ENCODE data around the gene COL19A1. TPM values are rescaled to one million over a fixed set of nuclear protein-coding genes. Genes with fewer than 3 reads are reported as not detected.
"Not testable (repeated sequence)": the region's sequence is repeated elsewhere in the genome, so short reads cannot be mapped to it uniquely, and the experiment has no call there.

The COL19A1 gene
- total RNA-seq, 1 donor from 2014 or later: 0.49 TPM

DNA sequence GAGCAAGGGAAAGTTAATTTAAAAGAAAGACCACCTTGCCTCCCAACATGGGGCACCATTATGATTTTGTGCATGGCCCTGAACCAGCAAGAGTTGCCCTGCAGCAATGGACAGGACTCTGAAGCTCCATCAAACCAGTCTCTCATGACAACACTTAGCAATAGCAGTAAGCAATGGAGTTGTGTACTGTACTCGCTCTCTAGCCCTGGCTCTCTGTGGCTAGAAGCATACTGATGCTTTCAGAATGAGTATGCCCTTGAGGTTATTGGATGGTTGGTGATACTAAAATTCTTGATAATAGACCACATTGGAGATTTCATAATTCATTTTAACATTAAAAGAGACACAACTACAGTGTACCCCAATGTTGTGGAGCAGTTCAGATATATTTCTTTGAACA, 46.3 kb upstream of the COL19A1 start:
- Histone ChIP-seq H3K9me3 (no peaks in the 10 kb centered on the region), H3K4me3 (no peak overlapping the region), H3K27ac (no peak overlapping the region), H3K27me3 (no peaks in the 10 kb centered on the region), H3K36me3 (no peaks in the 10 kb centered on the region), H3K4me1 (no peaks in the 10 kb centered on the region)
- no peak for TF ChIP-seq POLR2A (IDR thresholded peaks at IDR 0.05)
- TF ChIP-seq, protein P1, sequence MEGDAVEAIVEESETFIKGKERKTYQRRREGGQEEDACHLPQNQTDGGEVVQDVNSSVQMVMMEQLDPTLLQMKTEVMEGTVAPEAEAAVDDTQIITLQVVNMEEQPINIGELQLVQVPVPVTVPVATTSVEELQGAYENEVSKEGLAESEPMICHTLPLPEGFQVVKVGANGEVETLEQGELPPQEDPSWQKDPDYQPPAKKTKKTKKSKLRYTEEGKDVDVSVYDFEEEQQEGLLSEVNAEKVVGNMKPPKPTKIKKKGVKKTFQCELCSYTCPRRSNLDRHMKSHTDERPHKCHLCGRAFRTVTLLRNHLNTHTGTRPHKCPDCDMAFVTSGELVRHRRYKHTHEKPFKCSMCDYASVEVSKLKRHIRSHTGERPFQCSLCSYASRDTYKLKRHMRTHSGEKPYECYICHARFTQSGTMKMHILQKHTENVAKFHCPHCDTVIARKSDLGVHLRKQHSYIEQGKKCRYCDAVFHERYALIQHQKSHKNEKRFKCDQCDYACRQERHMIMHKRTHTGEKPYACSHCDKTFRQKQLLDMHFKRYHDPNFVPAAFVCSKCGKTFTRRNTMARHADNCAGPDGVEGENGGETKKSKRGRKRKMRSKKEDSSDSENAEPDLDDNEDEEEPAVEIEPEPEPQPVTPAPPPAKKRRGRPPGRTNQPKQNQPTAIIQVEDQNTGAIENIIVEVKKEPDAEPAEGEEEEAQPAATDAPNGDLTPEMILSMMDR (IDR thresholded peaks at IDR 0.05): no peak
- TF ChIP-seq POLR2AphosphoS5 (IDR thresholded peaks at IDR 0.05; ENCODE audit: insufficient read depth in 1 of 2, low read depth in 1 of 2): no peak
- DNase-seq (ENCODE audit: extremely low spot score in 2 of 2): no peak
- intact Hi-C loops (cut with DNase I): no loop called here

GRCh38 chr6:69820438-69820837, 45.9 kb upstream of the COL19A1 start:
- no peaks in the 10 kb centered on the region for H3K4me1 ChIP-seq
- H3K4me3 ChIP-seq: no peak overlapping the region
- H3K36me3 ChIP-seq: no peaks in the 10 kb centered on the region
- H3K27me3 ChIP-seq: no peaks in the 10 kb centered on the region
- H3K27ac ChIP-seq: no peak overlapping the region
- H3K9me3 ChIP-seq: no peaks in the 10 kb centered on the region
- intact Hi-C loops (cut with DNase I): no loop called here
- no peak for DNase-seq (ENCODE audit: extremely low spot score in 2 of 2)
- TF ChIP-seq POLR2A (IDR thresholded peaks at IDR 0.05): no peak
- TF ChIP-seq POLR2AphosphoS5 (IDR thresholded peaks at IDR 0.05; ENCODE audit: insufficient read depth in 1 of 2, low read depth in 1 of 2): no peak
- TF ChIP-seq, protein P1 (IDR thresholded peaks at IDR 0.05): no peak

DNA sequence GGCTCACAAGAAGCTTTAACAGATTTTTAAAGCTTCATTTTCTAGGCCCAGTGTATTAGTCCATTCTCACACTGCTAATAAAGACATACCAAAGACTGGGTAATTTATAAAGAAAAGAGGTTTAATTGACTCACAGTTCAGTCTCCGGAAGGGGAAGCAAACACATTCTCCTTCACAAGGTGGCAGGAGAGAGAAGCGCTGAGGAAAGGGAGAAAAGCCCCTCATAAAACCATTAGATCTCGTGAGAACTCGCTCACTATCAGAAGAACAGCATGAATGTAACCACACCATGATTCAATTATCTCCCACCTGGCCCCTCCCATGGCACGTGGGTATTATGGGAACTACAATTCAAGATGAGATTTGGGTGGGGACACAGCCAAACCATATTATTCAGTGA, 42.0 kb upstream of the COL19A1 start:
- H3K36me3 ChIP-seq; H3K4me1 ChIP-seq; H3K9me3 ChIP-seq; DNase-seq (ENCODE audit: extremely low spot score in 2 of 2); intact Hi-C loops (cut with DNase I); H3K27me3 ChIP-seq; H3K27ac ChIP-seq; H3K4me3 ChIP-seq: not testable (repeated sequence)

GRCh38 chr6:69825904-69826303, 40.5 kb upstream of the COL19A1 start:
- H3K27me3 ChIP-seq: no peaks in the 10 kb centered on the region
- intact Hi-C loops (cut with DNase I): no loop called here
- no peak overlapping the region for H3K27ac ChIP-seq
- H3K4me3 ChIP-seq: no peak overlapping the region
- H3K9me3 ChIP-seq: no peaks in the 10 kb centered on the region
- H3K36me3 ChIP-seq: no peaks in the 10 kb centered on the region
- TF ChIP-seq POLR2AphosphoS5 (IDR thresholded peaks at IDR 0.05; ENCODE audit: insufficient read depth in 1 of 2, low read depth in 1 of 2): no peak
- TF ChIP-seq, protein P1 (IDR thresholded peaks at IDR 0.05): no peak
- TF ChIP-seq POLR2A (IDR thresholded peaks at IDR 0.05): no peak
- no peak for DNase-seq (ENCODE audit: extremely low spot score in 2 of 2)
- no peaks in the 10 kb centered on the region for H3K4me1 ChIP-seq

GRCh38 chr6:69827276-69827893, 39.0 kb upstream of the COL19A1 start:
- intact Hi-C loops (cut with DNase I): no loop called here
- Histone ChIP-seq H3K27ac (no peak overlapping the region), H3K9me3 (no peaks in the 10 kb centered on the region), H3K4me1 (no peaks in the 10 kb centered on the region), H3K4me3 (no peak overlapping the region), H3K36me3 (no peaks in the 10 kb centered on the region), H3K27me3 (no peaks in the 10 kb centered on the region)
- TF ChIP-seq POLR2A (IDR thresholded peaks at IDR 0.05) (no peak), POLR2AphosphoS5 (IDR thresholded peaks at IDR 0.05; ENCODE audit: insufficient read depth in 1 of 2, low read depth in 1 of 2) (no peak)
- TF ChIP-seq, protein P1 (IDR thresholded peaks at IDR 0.05): no peak
- no peak for DNase-seq (ENCODE audit: extremely low spot score in 2 of 2)

Data from vagina (tissue), 2 donors.